ENCODE results near the gene GP9.

GRCh38 chr3:129081503-129081902 is 20.9 kb downstream of the GP9 start:
- TF ChIP-seq EZH2 (IDR thresholded peaks at IDR 0.05; ENCODE audit: low read length, missing control alignments): no peak
- no peak for TF ChIP-seq CTCF (conservative IDR thresholded peaks at IDR 0.05 in 1 of 2, IDR thresholded peaks at IDR 0.05 in 1 of 2; ENCODE audit: low read depth in 1 of 2, low read length in 2 of 2)

Data from fibroblast of lung (primary cell).